HCT116 (cell line): ENCODE results near the gene IFIH1. TPM values are rescaled to one million over a fixed set of nuclear protein-coding genes. Genes with fewer than 3 reads are reported as not detected.
A peak's percentile ranks its signal among the peaks of the same experiment; 100 is the strongest.

Source experiments
- ATAC-seq: fragments of 200-7000 bp; cut with Tn5 transposase; 2 replicates; pipeline ENCODE4 v1.9.1; 2020; ENCODE audit warnings: mild to moderate bottlenecking, moderate library complexity
- BruUV-seq: library from RNA; stranded (reverse); fragments of 400-500 nt; replicated peaks from 2 replicates; lab custom pipeline; 2021; lab: Mats Ljungman, UMichigan
- CTCF ChIA-PET: fragments of 300-600 bp; sonication (Branson Sonifier 250); formaldehyde crosslinking; loops from one replicate; lab custom pipeline; 2021; ENCODE audit warnings: antibody characterized with exemption; lab: Charles Lee
- POLR2A ChIA-PET: fragments of 300-600, 350-600 bp; sonication (Branson Sonifier 250); formaldehyde crosslinking; loops from one replicate; lab custom pipeline; 2021; ENCODE audit warnings: antibody characterized with exemption; lab: Charles Lee
- RAD21 ChIA-PET, 2 experiments: fragments of 300-600 bp; sonication (Branson Sonifier 250); formaldehyde crosslinking; loops; one replicate each; lab custom pipeline; 2023; ENCODE audit warnings: low total read pairs in 2 of 2; ENCODE audit not compliant: uncharacterized antibody in 2 of 2, unreplicated experiment in 2 of 2, low non-redundant PET in 1 of 2; lab: Charles Lee
- DNase-seq: peaks from one replicate; pipeline ENCODE4 v3.0.0-alpha.2; 2010; ENCODE audit warnings: low read depth, low spot score
- H2AFZ ChIP-seq: fragments of 200-600 bp; shearing (Covaris generic), sonication (generic); 2 replicates; pipeline ENCODE4 v1.6.1; 2017; ENCODE audit warnings: low read depth, mixed run types, mixed read lengths, antibody characterized with exemption, low read length; ENCODE audit not compliant: poor library complexity, severe bottlenecking
- H3K27ac ChIP-seq: 2 replicates; pipeline ENCODE4 v1.5.1; 2012; ENCODE audit warnings: low read depth, low read length
- H3K27me3 ChIP-seq: fragments of 200-600 bp; sonication (generic); 2 replicates; pipeline ENCODE4 v1.6.1; 2016; ENCODE audit warnings: mixed run types, low read length, mixed read lengths; ENCODE audit not compliant: insufficient read depth
- H3K36me3 ChIP-seq, 2 experiments: fragments of 200-500 bp in 1 of 2; fragments of 200-600 bp in 1 of 2; sonication (Bioruptor generic) in 1 of 2; sonication (generic) in 1 of 2; 2 replicates each; pipeline versions ENCODE4 v1.5.1 to v1.6.1; 2014 to 2016; ENCODE audit warnings: low read length in 2 of 2, inconsistent platforms in 1 of 2, mixed read lengths in 1 of 2, mixed run types in 1 of 2; ENCODE audit not compliant: insufficient read depth in 2 of 2, control insufficient read depth in 1 of 2
- H3K4me1 ChIP-seq, 2 experiments: fragments of 200-600 bp in 1 of 2; sonication (generic) in 1 of 2; 2 replicates each; pipeline versions ENCODE4 v1.5.1 to v1.6.1; 2012 to 2017; ENCODE audit warnings: low read length in 2 of 2, inconsistent platforms in 1 of 2, mild to moderate bottlenecking in 1 of 2, mixed read lengths in 1 of 2, mixed run types in 1 of 2, moderate library complexity in 1 of 2; ENCODE audit not compliant: insufficient read depth in 2 of 2, control insufficient read depth in 1 of 2
- H3K4me2 ChIP-seq: fragments of 200-600 bp; sonication (generic); 2 replicates; pipeline ENCODE4 v1.6.1; 2017; ENCODE audit warnings: mixed run types, low read length, mixed read lengths
- H3K4me3 ChIP-seq, 2 experiments: fragments of 200-600 bp in 1 of 2; sonication (generic) in 1 of 2; replicated peaks in 1 of 2; 2 replicates each; pipeline ENCODE4 v1.5.1; 2011 to 2016; ENCODE audit warnings: low read length in 2 of 2, control low read depth in 1 of 2, low read depth in 1 of 2, mild to moderate bottlenecking in 1 of 2, mixed read lengths in 1 of 2, mixed run types in 1 of 2
- H3K79me2 ChIP-seq: fragments of 200-600 bp; sonication (generic); 2 replicates; pipeline ENCODE4 v1.6.1; 2017; ENCODE audit warnings: mild to moderate bottlenecking, mixed run types, low read length, moderate library complexity, mixed read lengths; ENCODE audit not compliant: insufficient read depth
- H3K9ac ChIP-seq: fragments of 200-600 bp; sonication (generic); 2 replicates; pipeline ENCODE4 v1.6.1; 2016; ENCODE audit warnings: low read length, mixed read lengths
- H3K9me2 ChIP-seq: fragments of 200-600 bp; sonication (generic), shearing (Covaris generic); 2 replicates; pipeline ENCODE4 v1.6.1; 2017; ENCODE audit warnings: mixed run types, mild to moderate bottlenecking, moderate library complexity; ENCODE audit not compliant: insufficient read depth
- H3K9me3 ChIP-seq, 2 experiments: fragments of 200-500 bp in 1 of 2; fragments of 200-600 bp in 1 of 2; sonication (Bioruptor generic) in 1 of 2; sonication (generic) in 1 of 2; 2 replicates each; pipeline ENCODE4 v1.6.1; 2014 to 2017; ENCODE audit warnings: low read length in 2 of 2, mixed read lengths in 2 of 2, inconsistent platforms in 1 of 2, low read depth in 1 of 2, mild to moderate bottlenecking in 1 of 2, mixed run types in 1 of 2, moderate library complexity in 1 of 2; ENCODE audit not compliant: control insufficient read depth in 1 of 2, insufficient read depth in 1 of 2
- H4K20me1 ChIP-seq: fragments of 200-600 bp; sonication (generic), shearing (Covaris generic); 2 replicates; pipeline ENCODE4 v1.6.1; 2017; ENCODE audit warnings: mixed run types, mild to moderate bottlenecking, moderate library complexity; ENCODE audit not compliant: insufficient read depth
- CBX3 ChIP-seq: IDR thresholded peaks from 2 replicates; pipeline ENCODE4 v1.6.1; 2012; ENCODE audit warnings: low read depth
- CEBPB ChIP-seq: IDR thresholded peaks from 2 replicates; pipeline ENCODE4 v1.6.1; 2012; ENCODE audit warnings: low read depth
- EGR1 ChIP-seq: IDR thresholded peaks from 2 replicates; pipeline ENCODE4 v1.6.1; 2012; ENCODE audit warnings: low read depth
- ELF1 ChIP-seq: IDR thresholded peaks from 2 replicates; pipeline ENCODE4 v1.6.1; 2012; ENCODE audit warnings: low read depth, borderline replicate concordance
- EZH2 ChIP-seq: fragments of 200-600 bp; sonication (generic); IDR thresholded peaks from 2 replicates; pipeline ENCODE4 v1.6.1; 2017; ENCODE audit warnings: antibody characterized with exemption, mixed run types
- FOSL1 ChIP-seq: IDR thresholded peaks from 2 replicates; pipeline ENCODE4 v1.6.1; 2012; ENCODE audit warnings: low read depth
- JUND ChIP-seq: IDR thresholded peaks from 2 replicates; pipeline ENCODE4 v1.6.1; 2012
- RAD21 ChIP-seq: IDR thresholded peaks from 2 replicates; pipeline ENCODE4 v1.6.1; 2012; ENCODE audit warnings: low read depth, mild to moderate bottlenecking
- SP1 ChIP-seq: IDR thresholded peaks from 2 replicates; pipeline ENCODE4 v1.6.1; 2012; ENCODE audit warnings: low read depth
- SRF ChIP-seq: IDR thresholded peaks from 2 replicates; pipeline ENCODE4 v1.6.1; 2012; ENCODE audit warnings: low read depth
- TCF7L2 ChIP-seq: IDR thresholded peaks from 2 replicates; pipeline ENCODE4 v1.7.0; 2011; ENCODE audit warnings: borderline replicate concordance, inconsistent platforms; ENCODE audit not compliant: insufficient read depth, insufficient read length; ENCODE audit errors: extremely low read depth
- intact Hi-C: fragments of 100-400 bp; cut with micrococcal nuclease; formaldehyde crosslinking; loops from 2 replicates; pipeline ENCODE4 v1.10.0; 2022
- total RNA-seq: library from RNA; stranded (reverse); gene quantifications from one replicate; pipeline ENCODE4 v1.2.1, GENCODE V29; 2021; ENCODE audit not compliant: unreplicated experiment
- TF ChIP-seq, protein P1 (sequence below): IDR thresholded peaks from 2 replicates; pipeline ENCODE4 v1.6.1; 2011; ENCODE audit warnings: mild to moderate bottlenecking, low read length, moderate library complexity; ENCODE audit not compliant: insufficient replicate concordance; ENCODE audit errors: extremely low read depth
- TF ChIP-seq, protein P2 (sequence below): IDR thresholded peaks from 2 replicates; pipeline ENCODE4 v1.6.1; 2012
- TF ChIP-seq, protein P3 (sequence below), 3 experiments: fragments of 200-600 bp in 1 of 3; sonication (generic) in 1 of 3; IDR thresholded peaks in 2 of 3; conservative IDR thresholded peaks in 1 of 3; 2 replicates each; pipeline ENCODE4 v1.5.1; 2012 to 2017; ENCODE audit warnings: low read depth in 2 of 3, low read length in 2 of 3, antibody characterized with exemption in 1 of 3, borderline replicate concordance in 1 of 3, control low read depth in 1 of 3, mild to moderate bottlenecking in 1 of 3, mixed read lengths in 1 of 3, mixed run types in 1 of 3, moderate library complexity in 1 of 3; ENCODE audit not compliant: insufficient read depth in 1 of 3

The IFIH1 gene
- total RNA-seq, 1 experiment from 2014 or later = 7.0 TPM

GRCh38 chr2:162343492-162343823 lies 25.0 kb upstream of the IFIH1 start:
- Histone ChIP-seq H3K9me2 (no peaks in the 10 kb centered on the region; the same call in 1 of the 2 replicates), H3K4me1 (peaks cover 3 to 13% of the 10 kb centered on the region in 2 experiments; a peak in 3 of 4 replicates), H3K9ac (no peak overlapping the region), H2AFZ (peak overlapping the region; percentile 94), H3K27ac (no peak overlapping the region), H3K79me2 (peaks cover 9% of the 10 kb centered on the region), H3K4me2 (peak overlapping the region; percentile 92), H3K27me3 (no peaks in the 10 kb centered on the region), H4K20me1 (no peaks in the 10 kb centered on the region; the same call in 1 of the 2 replicates), H3K9me3 (no peaks in the 10 kb centered on the region), H3K4me3 (peak overlapping the region; percentile 83 to 84), H3K36me3 (0 out of 4 replicates have a peak, but pooled peaks cover 0 to 2% of the 10 kb centered on the region in 2 experiments)
- ChIA-PET POLR2A (interaction anchor here (1.5 kb wide), 1 partner anchor 24 kb away, joined by 3 read pairs; no protein-coding TSS in a partner anchor), RAD21 (no interaction called here), CTCF (interaction anchor here (2.1 kb wide), 1 partner anchor 9 kb away, joined by 7 read pairs; no protein-coding TSS in a partner anchor)
- DNase-seq (no peak), ATAC-seq (no peak)
- no peak for TF ChIP-seq FOSL1
- TF ChIP-seq, protein P1, sequence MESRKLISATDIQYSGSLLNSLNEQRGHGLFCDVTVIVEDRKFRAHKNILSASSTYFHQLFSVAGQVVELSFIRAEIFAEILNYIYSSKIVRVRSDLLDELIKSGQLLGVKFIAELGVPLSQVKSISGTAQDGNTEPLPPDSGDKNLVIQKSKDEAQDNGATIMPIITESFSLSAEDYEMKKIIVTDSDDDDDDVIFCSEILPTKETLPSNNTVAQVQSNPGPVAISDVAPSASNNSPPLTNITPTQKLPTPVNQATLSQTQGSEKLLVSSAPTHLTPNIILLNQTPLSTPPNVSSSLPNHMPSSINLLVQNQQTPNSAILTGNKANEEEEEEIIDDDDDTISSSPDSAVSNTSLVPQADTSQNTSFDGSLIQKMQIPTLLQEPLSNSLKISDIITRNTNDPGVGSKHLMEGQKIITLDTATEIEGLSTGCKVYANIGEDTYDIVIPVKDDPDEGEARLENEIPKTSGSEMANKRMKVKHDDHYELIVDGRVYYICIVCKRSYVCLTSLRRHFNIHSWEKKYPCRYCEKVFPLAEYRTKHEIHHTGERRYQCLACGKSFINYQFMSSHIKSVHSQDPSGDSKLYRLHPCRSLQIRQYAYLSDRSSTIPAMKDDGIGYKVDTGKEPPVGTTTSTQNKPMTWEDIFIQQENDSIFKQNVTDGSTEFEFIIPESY = no peak
- BruUV-seq = no TSS peak
- intact Hi-C loops = no loop called here

- CTCF ChIA-PET = interaction anchor here (2.1 kb wide), 1 partner anchor 9 kb away, joined by 7 read pairs; no protein-coding TSS in a partner anchor
- BruUV-seq = no TSS peak
- POLR2A ChIA-PET = interaction anchor here (1.5 kb wide), 1 partner anchor 24 kb away, joined by 3 read pairs; no protein-coding TSS in a partner anchor
These were observed 24.4 kb upstream of the IFIH1 start for GRCh38 chr2:162342841-162343240.

More at GRCh38 chr2:162342841-162343240, 24.4 kb upstream of the IFIH1 start:
- H3K27ac ChIP-seq = no peak overlapping the region
- RAD21 ChIA-PET = no interaction called here
- H3K79me2 ChIP-seq = peaks cover 9% of the 10 kb centered on the region
- no peaks in the 10 kb centered on the region for H3K27me3 ChIP-seq
- no peak for DNase-seq
- no peaks in the 10 kb centered on the region; the same call in 1 of the 2 replicates for H4K20me1 ChIP-seq
- H3K9ac ChIP-seq = no peak overlapping the region
- H3K9me2 ChIP-seq = no peaks in the 10 kb centered on the region; the same call in 1 of the 2 replicates
- ATAC-seq = no peak
- TF ChIP-seq EGR1 (no peak), TCF7L2 (no peak), ELF1 (no peak), CBX3 (no peak), EZH2 (no peak), SP1 (no peak), SRF (no peak), CEBPB (no peak), JUND (no peak), RAD21 (no peak)
- TF ChIP-seq, protein P2, sequence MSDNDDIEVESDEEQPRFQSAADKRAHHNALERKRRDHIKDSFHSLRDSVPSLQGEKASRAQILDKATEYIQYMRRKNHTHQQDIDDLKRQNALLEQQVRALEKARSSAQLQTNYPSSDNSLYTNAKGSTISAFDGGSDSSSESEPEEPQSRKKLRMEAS = no peak
- TF ChIP-seq, protein P1 = no peak
- TF ChIP-seq, protein P3, sequence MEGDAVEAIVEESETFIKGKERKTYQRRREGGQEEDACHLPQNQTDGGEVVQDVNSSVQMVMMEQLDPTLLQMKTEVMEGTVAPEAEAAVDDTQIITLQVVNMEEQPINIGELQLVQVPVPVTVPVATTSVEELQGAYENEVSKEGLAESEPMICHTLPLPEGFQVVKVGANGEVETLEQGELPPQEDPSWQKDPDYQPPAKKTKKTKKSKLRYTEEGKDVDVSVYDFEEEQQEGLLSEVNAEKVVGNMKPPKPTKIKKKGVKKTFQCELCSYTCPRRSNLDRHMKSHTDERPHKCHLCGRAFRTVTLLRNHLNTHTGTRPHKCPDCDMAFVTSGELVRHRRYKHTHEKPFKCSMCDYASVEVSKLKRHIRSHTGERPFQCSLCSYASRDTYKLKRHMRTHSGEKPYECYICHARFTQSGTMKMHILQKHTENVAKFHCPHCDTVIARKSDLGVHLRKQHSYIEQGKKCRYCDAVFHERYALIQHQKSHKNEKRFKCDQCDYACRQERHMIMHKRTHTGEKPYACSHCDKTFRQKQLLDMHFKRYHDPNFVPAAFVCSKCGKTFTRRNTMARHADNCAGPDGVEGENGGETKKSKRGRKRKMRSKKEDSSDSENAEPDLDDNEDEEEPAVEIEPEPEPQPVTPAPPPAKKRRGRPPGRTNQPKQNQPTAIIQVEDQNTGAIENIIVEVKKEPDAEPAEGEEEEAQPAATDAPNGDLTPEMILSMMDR (IDR thresholded peaks at IDR 0.05 in 2 of 3, conservative IDR thresholded peaks at IDR 0.05 in 1 of 3; ENCODE audit: borderline replicate concordance in 1 of 3, insufficient read depth in 1 of 3, low read depth in 2 of 3, low read length in 2 of 3) = no peak
- H3K36me3 ChIP-seq = no peaks in the 10 kb centered on the region
- peak overlapping the region; percentile 92 for H3K4me2 ChIP-seq
- H3K4me1 ChIP-seq = peaks cover 3 to 13% of the 10 kb centered on the region in 2 experiments; a peak in 3 of 4 replicates
- intact Hi-C loops = no loop called here
- H2AFZ ChIP-seq = no peak overlapping the region
- no peak overlapping the region for H3K4me3 ChIP-seq
- no peaks in the 10 kb centered on the region for H3K9me3 ChIP-seq
